Gastrocnemius medialis (tissue), 4 donors: Measurements from ENCODE around the gene TMOD3.

Experiments
- CTCF ChIP-seq, 5 experiments: fragments of 450-650 bp in 3 of 5; fragments of 200-600 bp in 2 of 5; sonication (generic) in 2 of 5; IDR thresholded peaks in 4 of 5; conservative IDR thresholded peaks in 1 of 5; 1 replicate in 4 of 5; 2 replicates in 1 of 5; pipeline ENCODE4 v1.5.1; 2016 to 2019; ENCODE audit warnings: antibody characterized with exemption in 5 of 5, mild to moderate bottlenecking in 3 of 5, moderate library complexity in 3 of 5
- POLR2A ChIP-seq, 2 donors: fragments of 450-650 bp; IDR thresholded peaks; one replicate each; pipeline ENCODE4 v1.6.1; 2017; ENCODE audit warnings: antibody characterized with exemption in 2 of 2, mild to moderate bottlenecking in 2 of 2, moderate library complexity in 2 of 2

DNA sequence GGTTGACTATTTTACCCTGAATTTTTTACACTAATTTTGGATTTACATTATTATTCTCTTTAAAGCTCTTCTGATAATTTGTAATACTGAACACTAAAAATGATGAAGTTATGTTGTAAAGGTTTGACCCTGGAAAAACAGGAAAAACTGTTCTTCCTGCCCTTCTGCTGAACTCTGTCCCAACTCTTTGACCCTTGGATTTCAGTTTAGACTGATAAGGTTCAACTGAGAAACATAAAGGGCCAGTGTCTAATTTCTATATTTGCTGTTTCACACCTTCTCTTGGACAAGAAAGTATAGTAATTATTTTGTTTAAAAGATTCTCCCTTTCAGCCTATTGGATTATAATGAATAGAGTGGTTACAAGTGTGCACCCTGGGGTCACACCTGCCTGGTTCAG is 12.8 kb upstream of the TMOD3 start:
- TF ChIP-seq CTCF (IDR thresholded peaks at IDR 0.05 in 4 of 5, conservative IDR thresholded peaks at IDR 0.05 in 1 of 5) (no peak), POLR2A (IDR thresholded peaks at IDR 0.05) (no peak)
